ENCODE measurements around the gene ANP32A.

The ANP32A gene

DNA sequence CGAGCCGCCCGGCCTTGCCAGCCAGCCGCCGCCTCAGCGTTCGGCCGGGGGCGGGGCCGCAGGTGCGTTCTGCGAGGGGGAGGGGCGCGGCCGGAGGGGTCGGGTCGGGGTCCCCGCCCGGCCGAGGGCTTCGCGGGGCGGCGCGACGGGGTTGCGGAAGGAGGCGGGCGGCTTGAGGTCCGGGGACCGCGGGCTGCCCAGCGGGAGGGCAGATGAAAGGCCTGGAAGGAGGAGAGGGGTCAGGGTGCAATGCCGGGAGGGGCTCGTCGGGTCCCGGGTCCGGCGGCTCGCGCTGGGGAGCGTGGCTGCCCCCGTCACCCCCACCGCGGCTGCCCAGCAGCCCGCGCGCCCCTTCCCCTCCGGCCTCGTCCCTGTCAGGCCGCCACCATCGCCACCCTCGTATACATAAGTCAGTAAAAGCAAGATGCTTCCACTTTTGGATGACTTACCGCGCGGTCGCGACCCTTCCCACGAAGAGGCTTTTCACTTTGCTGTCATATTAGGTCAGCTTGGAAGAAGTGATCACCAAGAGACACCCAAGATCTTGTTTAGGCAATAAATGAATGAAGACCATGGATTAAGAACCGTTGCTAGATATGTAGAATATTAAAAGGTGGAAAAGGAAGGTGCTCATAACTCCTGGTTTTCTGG, 620 bp upstream of the ANP32A start:
- no peak for DNase-seq (ENCODE audit: low read depth in 1 of 2, low spot score in 1 of 2)

DNA sequence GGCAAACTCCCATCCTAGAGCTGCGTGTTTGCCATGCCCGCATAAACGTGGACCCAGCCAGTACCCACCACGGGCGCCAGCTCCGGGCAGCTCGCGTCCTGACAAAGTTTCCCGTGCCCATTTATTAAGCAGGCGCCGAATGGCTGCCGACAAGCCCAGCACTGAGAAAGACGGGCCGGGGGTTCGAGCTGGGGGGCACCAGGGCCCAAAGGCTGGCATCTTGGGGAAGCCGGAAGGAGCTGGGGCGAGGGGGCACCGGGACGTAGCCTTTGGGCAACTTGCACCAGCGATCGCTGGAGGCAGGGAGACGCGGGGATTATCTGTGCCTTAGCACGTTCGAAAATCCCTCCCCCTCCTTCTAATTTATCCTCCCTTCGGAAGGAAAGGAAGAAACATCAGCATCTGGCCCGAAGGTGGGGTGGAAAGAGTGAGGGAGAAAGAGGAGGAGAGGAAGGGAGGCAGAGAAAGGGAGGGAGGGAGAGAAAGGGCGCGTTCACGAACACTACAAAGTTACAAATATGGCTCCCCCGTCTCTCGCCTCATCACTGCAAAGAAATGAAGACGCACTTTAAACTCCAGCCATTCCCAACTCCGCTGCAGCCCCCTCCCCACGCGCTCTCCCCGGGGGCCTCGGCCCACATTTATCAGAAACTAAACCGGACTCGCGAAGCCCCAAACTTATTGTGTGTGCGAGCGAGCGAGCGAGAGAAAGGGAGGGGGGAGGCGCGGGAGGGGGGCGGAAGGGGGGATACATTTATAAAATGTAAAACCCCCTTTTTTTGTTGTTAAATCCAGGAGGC, 1.0 kb downstream of the ANP32A start:
- peak; percentile 7 to 25 for DNase-seq (ENCODE audit: low read depth in 1 of 2, low spot score in 1 of 2)

DNA sequence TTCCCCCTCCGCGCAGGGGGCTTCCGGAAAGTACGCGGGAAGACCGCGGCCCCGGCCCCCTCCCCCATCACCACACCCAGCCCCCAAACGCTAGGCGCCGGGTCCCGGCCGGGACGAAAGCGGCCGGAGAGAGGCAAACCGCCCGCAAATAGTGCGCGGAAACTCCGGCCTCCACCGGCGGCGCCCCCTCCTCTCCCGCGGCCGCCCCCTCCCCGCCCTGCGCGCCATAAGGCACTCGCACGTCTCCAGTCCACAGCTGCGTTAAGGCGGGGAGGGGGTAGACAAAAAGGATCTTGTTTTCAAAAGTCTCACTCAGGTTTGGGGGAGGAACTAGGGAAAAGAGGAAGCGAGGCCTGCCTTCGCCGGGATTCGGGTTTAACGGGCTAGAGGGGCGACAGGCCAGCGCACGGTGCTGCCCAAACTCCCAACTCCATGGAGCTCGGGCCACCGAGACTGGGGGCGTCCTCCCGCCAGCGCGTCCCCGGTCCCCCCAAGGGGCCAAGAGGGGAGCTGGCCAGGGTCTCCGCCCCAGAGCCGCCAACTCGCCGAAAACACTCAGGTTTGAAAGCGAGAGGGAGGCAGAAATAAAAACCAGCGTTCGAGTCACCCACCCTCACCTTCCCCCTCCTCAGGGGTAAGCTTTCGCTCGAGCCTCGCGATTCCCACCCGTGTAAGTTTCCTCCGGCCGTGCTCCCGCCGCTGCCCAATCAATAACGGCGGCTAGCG, 1.8 kb downstream of the ANP32A start:
- DNase-seq (ENCODE audit: low read depth in 1 of 2, low spot score in 1 of 2) = peak in 1 of 2 donors; percentile 35

DNA sequence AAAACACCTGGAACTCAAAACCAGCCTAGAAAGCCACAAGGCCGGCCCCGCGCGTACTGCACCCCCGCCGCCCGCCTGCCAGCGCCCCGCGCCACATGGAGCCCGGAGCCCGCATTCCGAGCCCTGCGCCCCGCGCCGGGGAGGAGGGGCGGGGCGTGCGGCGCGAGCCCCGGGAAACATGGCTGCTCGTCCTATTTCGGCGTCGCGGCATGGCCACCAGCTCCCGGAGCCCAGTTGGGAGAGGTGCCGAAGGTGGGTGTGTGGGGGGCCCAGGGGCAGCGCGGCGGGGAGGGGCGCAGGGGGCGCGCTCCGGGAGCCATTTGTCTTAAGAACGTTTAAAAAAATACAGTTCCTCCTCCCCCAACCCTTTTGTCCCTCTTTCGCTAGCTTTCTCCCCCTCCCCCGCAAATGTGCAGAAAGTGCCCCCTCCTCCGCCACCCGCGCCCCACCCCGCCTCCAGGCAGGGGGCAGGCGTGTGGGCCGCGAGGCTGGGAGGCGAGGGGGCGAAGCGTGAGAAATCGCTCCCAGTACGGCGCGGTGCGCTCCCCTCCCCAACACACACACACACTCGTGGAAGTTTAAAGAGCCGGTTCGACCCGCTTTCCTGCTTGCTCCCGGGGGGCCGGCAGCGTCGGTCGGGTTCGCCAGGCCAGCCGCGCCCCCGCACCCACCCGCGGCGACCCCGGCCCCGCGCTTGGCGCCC, 2.5 kb downstream of the ANP32A start:
- DNase-seq (ENCODE audit: low read depth in 1 of 2, low spot score in 1 of 2) = peak; percentile 44 to 60

DNA sequence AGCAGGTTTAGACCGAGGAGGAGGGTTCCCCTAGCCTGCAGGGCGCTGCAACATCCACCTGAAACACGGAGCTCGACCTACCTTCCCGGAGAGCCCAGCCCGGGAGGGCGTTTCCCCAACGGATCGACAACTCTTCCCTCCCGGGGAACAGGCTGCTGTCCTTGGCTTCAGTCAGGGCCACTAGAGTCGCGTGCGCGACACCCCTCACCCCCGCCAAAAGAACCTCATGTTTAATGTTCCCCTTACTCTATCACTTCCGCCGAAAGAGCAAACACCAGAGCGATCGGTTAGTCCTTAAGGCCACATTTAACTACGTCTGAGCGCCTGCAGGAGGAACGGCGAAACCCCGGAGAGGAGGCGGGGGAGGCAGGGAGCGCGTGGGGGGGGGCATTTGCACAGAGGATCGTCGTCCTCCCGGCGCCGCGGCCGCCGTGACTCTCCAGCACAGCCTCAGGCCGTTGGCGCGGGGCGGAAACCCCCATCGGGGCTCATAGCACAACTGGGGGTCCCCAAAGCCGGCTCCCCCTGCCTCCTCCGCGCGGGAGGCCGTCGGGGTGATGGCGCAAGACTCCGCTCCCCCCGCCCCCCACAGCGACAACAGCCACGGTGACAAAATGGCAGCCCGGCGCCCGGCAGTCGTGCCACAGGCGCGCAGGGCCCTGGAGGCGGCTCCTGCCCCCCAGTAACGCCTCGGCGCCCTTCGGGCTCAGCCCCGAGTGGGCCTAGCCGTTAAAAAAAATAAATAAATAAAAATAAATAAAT, 3.2 kb downstream of the ANP32A start:
- DNase-seq (ENCODE audit: low read depth in 1 of 2, low spot score in 1 of 2) = peak; percentile 46 to 62

DNA sequence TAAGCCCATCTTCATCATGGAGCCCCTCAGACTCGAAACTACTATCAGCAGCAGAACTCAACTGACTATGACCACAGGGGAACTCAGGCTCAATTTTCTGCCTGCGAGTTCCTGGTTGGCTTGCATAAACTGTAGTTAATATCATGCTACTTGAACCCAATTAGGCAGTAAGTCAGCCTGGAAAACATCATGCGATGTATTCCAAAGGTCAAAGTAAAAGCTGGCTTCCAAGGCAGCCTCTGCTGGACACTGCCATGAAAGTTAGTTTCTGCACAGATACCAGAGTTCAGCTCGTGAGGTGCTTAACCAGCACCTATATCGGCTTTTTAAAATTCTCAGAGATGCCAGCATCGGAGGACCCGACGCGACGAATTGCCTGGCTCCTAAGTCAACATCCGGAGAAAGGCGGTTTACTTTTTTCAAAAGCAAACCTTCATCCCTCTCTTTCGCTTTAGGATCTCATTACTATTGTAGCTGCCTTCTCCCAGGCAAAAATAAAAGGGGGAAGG, 3.8 kb downstream of the ANP32A start:
- no peak for DNase-seq (ENCODE audit: low read depth in 1 of 2, low spot score in 1 of 2)

DNA sequence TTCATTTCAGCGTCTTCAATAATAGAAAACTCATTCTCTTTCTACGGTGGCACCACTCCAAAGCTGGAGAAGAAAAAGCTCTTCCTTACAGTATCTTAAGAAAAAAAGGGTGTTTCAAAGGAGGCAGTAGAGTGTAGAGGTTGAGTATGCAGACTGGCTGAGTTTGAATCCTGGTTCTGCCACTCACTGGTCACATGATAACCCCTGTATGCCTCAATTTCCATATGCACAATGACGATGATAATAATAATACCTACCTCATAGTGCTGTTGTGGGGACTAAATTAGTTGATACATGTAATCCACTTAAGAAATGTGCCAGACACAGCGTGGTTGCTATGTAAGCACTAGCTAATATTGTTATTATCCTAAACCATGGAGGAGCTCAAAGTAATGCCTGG, 4.5 kb downstream of the ANP32A start:
- DNase-seq (ENCODE audit: low read depth in 1 of 2, low spot score in 1 of 2) = no peak

DNA sequence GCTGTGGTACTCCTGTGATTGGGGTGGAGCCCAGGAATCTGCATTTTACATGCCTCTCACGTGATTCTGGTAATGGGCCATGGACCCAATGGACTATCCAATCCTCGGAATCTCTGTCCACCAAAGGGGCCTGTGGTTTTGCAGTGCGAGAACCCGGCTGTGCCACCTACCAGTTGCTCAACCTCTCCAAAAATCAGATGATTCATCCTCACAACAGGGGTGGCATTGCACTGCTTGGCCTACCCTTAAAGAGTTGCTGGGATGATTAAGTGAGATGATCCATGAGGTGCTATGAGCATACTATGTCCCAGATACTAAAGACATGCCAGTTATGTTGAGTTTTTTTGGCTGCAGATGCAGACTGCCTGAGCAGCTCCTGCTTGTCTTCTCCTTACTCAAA, 5.1 kb downstream of the ANP32A start:
- DNase-seq (ENCODE audit: low read depth in 1 of 2, low spot score in 1 of 2) = no peak

DNA sequence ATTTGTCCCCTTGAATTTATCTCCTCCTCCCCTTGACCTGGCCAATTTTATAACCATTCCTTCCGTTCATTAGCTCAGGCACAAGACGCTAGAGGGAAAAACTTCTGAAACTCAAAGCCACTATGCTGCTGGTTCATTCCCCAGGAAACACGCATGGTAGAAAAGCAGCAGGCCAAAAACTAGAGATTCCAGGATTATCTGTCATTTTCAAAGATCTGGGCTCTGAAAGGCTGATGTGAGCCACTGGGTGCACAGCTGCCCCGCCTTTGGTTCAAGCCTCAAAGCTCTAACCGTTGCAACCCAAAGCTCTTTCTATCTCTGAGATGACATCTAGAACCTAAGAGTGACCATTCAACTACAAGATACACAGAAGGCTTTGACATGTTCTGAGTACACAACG, 6.1 kb downstream of the ANP32A start:
- DNase-seq (ENCODE audit: low read depth in 1 of 2, low spot score in 1 of 2) = no peak

DNA sequence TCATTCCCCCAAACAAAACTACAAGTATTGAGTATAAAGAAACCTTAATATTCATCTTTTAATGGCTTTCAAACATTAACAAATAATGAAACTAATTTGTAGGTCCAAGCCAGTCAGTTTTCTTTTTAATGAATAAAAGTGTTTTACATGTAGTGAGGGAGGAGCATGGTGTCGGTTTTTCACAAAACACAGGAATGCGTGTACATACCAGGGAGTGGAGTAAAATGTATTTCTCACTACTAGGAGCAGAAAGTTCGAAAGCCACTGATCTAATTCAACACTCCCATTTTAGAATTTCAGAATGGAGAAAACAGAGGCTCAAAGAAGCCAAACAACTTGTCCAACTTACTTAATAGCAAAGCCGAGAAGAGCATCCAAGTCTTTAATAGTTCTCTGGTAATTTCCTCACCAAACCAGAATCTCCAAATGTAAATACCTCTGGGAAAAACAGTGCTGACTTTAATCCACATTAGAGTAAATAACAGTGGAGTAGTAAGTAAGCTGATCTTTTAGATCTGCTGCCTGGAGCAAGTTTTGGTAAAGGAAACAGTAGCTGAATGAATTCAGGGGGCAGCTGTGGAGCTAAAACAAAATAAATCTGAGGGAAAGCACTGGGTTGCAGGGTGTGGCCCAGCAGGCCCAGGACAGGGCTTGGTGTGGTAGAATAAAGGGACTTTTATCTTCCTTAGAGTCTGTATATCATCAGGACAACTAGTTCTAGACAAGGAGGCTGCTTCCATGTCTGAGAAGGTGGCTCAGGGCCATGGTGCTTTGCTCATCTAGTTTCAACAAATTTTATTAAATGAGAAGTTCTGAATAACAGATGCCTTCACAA, 7.9 kb downstream of the ANP32A start:
- no peak for DNase-seq (ENCODE audit: low read depth in 1 of 2, low spot score in 1 of 2)

DNA sequence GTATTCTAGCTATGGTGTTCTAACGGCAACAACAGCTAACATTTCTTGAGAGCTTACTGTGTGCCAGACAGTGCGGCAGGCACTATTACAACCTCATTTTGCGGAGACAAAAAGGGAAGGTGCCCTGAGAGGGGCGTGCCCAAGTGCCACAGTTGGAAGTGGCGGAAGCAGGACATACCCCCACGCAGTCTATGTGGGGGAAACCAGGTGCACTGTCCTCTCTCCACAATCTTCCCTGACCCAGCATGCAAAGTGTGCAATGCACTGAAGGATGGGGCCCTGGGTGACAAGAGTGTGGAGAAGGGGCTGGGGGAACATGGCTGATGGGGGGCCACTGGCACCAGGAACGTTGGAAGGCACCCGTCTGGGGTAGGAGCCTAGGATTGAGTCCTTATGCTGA, 8.6 kb downstream of the ANP32A start:
- DNase-seq (ENCODE audit: low read depth in 1 of 2, low spot score in 1 of 2) = no peak

DNA sequence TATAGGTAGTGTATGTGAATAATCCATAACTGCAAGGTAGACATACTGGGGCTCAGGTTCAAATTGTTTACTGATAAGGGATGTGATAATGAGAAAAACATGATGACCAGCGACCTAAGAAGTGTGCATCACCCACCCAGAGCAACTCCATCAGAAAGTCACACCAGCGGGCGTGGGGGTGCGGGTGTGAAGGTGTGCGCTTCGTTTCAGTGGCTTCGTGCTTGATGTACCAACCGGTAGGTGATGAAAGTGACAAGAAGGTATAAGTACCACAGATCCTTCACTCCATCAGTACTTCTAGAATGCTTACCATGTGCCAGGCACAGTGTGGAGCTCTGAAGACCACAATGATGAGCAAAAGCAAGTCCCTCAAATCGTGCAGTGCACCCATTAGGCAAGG, 11.2 kb downstream of the ANP32A start:
- no peak for DNase-seq (ENCODE audit: low read depth in 1 of 2, low spot score in 1 of 2)

DNA sequence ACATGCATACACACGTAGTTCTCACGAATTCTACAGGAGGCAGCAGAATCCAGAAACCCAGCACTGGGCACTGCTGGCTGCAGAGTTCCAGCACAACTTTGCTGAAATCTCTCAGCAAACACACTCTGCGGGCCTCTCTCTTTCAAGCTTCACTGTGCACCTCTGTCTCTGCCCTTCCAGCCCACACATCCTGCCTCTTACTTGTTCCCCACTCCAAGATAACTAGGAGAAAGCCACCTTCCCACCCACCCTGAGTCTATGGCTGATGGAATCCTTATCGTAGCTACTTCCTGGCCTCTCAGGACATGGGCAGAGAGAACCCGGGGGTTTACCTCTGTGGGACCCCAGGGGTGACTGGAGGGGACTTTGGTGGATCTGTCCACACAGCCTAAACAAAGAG, 11.9 kb downstream of the ANP32A start:
- no peak for DNase-seq (ENCODE audit: low read depth in 1 of 2, low spot score in 1 of 2)

DNA sequence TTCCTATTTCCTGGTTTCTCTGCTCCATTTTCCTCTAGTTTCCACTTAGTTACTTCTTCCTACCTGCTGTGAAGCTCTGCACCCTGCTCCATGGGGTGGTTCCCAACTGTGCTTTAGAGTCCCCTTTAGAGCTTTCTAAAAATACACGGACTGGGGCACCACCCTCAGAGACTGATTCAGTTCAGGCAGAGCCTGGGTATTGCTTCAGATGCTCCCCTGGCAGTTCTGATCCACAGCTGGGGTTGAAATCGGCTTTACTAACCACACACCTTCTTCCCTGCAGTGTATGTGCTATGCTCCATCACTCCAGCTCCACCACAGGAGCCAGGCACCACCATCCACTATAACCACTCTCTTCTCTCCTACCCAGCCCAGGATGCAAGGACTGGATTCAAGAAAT, 12.6 kb downstream of the ANP32A start:
- DNase-seq (ENCODE audit: low read depth in 1 of 2, low spot score in 1 of 2) = no peak

DNA sequence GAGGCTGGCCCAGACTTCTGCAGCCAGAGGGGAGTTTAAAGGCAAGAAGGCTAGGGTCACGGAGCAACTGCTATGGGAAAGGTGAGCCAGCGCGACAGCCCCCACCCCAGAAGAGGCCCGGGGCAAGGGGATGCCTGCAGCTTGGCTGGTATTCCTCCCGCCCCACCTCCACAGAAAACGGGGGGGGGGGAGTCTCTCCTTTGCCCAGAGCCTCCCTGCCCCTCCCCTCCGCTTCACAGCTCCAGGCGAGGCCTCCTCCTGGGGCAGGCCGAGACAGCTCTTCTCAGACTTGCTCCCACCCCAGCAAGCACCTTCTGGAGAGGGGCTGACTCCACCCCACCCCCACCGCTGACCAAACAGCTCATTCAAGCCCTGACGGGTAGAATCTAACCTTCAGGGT, 13.4 kb downstream of the ANP32A start:
- DNase-seq (ENCODE audit: low read depth in 1 of 2, low spot score in 1 of 2) = no peak

DNA sequence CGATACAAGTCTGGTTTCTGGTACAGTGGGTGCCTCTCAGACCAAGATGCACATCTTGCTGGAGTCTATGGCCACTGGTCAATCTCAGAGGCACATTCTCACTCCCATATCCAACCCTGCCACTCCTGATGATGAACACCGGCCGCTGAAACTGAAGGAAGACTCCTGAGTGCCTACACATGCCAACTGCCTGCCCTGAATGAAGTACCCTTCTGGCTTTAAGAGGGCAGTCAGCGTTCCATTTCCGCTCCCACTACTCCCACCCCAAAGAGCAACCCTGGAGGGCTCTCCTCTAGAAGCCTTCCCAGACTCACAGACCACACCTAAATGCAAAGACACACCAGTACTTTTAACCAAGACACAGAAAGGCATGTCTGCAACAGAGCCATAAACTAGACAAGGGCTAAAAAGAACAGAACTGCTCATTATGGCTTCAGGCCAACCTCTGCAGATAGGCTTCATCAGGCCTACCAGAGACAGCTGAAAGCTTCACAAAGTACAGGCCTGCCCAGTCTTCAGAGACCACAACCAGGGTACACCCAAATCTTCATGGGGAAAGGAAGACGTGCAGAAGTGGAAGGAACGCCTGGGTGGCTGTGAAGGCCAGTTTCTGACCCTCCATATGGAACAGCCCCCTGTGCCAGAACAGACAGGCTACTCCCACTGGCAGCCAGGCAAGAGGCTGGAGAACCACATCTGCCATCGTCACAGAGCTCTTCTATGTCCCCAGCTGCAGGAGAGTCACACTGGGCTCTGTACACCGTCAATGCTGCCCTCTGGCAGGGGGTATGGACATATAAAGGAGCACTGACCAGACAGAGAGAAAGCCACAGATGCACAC, 14.3 kb downstream of the ANP32A start:
- no peak for DNase-seq (ENCODE audit: low read depth in 1 of 2, low spot score in 1 of 2)

DNA sequence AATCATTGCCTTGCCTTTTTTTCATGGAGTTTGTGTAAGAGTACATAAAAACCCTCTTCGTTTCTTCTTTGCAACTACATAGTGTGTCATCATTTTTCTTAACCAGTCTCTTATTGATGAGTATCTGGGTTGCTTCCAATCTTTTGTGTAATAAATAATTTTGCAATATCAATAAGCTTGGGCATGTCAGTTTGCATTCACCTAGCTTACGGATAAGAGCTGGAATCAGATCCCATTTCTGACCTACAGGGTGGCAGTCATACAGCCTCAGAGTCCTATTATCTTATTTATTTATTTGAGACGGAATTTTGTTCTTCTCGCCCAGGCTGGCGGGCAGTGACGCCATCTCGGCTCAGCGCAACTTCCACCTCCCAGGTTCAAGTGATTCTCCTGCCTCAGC, 18.3 kb downstream of the ANP32A start:
- DNase-seq (ENCODE audit: low read depth in 1 of 2, low spot score in 1 of 2) = no peak

DNA sequence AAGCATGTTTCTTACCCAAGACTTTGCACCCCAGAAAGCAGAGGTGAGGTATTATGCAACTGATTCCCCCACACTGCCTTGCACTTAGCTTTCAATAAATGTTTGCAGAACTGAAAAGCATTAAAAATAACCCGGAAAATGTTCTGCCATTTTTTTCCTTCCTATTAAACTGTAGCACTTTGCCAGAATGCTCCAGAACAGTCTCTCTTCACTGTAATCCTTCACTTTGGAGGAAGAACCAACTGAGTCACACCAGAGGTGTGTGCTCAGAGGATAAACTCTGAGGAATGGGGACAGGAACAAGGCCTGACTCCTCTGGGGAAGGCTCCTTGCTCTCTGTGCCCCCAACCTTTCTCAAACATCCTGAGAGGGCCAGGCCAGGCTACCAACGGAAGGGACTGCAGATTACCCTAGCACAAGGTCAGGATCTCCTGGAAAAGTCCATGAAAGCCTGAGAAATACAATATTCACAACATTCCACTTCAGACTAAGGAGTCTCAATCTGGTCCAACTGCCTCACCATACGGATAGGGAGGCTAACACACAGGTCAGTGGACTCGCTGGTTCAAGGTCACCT, 19.0 kb downstream of the ANP32A start:
- no peak for DNase-seq (ENCODE audit: low read depth in 1 of 2, low spot score in 1 of 2)

DNA sequence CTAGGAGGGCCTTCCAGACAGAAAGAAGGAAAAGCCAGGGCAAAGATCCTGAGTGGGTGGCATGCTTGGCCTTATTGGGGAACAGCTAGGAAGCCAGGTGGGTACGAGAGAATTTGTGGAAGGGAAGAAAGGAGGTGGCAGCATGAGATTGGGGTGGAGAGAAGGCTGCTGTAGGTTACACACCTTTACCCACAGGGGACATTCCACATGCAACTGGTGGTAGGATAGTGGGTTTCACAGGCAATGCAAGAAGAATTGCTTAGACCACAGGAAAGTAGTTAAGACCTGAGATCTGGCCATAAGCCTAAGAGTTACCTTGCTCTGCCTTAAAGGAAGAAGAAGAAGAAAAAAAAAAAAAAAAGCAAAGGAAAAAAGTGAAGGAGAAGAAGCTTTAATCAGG, 19.8 kb downstream of the ANP32A start:
- DNase-seq (ENCODE audit: low read depth in 1 of 2, low spot score in 1 of 2) = no peak

Measured in stimulated activated CD4-positive, alpha-beta T cell treated with anti-CD3 and anti-CD28 coated beads, Interleukin-15, amount 100 ng/mL, for 1 hour (primary cell).